Measurements from ENCODE around the gene SS18L1.
A peak's percentile ranks its signal among the peaks of the same experiment; 100 is the strongest.

The SS18L1 gene

GRCh38 chr20:62215991-62216635 lies 72.5 kb downstream of the SS18L1 start:
- Histone ChIP-seq H3K56ac (ENCODE audit: low read length) (no peak overlapping the region), H3K4me1 (ENCODE audit: control insufficient read depth, low read depth, low read length) (no peaks in the 10 kb centered on the region), H3K79me1 (ENCODE audit: low read length) (no peaks in the 10 kb centered on the region), H3K9ac (ENCODE audit: low read length) (no peak overlapping the region), H4K8ac (ENCODE audit: low read depth, low read length) (no peak overlapping the region), H3K27ac (ENCODE audit: low read depth, low read length) (no peak overlapping the region), H2BK5ac (ENCODE audit: low read length) (no peak overlapping the region), H2BK120ac (ENCODE audit: low read depth, low read length) (no peak overlapping the region), H3K27me3 (ENCODE audit: insufficient read depth, low read length, poor library complexity) (peaks cover 25% of the 10 kb centered on the region), H3K18ac (ENCODE audit: low read length) (no peak overlapping the region), H3K23ac (ENCODE audit: low read length) (no peak overlapping the region), H2BK15ac (replicated peaks; ENCODE audit: low read depth) (no peak overlapping the region), H3K4me3 (ENCODE audit: low read length) (no peak overlapping the region), H4K5ac (ENCODE audit: low read length) (no peak overlapping the region), H3K4me2 (ENCODE audit: low read length) (no peak overlapping the region), H3K36me3 (ENCODE audit: control insufficient read depth, insufficient read depth, low read length) (no peaks in the 10 kb centered on the region), H3K4ac (ENCODE audit: low read depth, low read length) (no peak overlapping the region), H3K79me2 (ENCODE audit: control insufficient read depth, insufficient read depth, low read length) (no peaks in the 10 kb centered on the region), H2AK5ac (ENCODE audit: low read length) (no peak overlapping the region)
- WGBS (ENCODE audit: extremely low coverage, insufficient coverage, low lambda C conversion rate) = no CpG with 5 or more reads among the region's 40 CpGs
- DNase-seq = no peak

- H3K79me2 ChIP-seq (ENCODE audit: control insufficient read depth, insufficient read depth, low read length) = no peaks in the 10 kb centered on the region
Observed at GRCh38 chr20:62216636-62217566, 73.3 kb downstream of the SS18L1 start.

GRCh38 chr20:62217913-62218773 lies 74.6 kb downstream of the SS18L1 start:
- H3K4me3 ChIP-seq (ENCODE audit: low read length) = no peak overlapping the region
- no peak overlapping the region for H3K4me2 ChIP-seq (ENCODE audit: low read length)
- no peaks in the 10 kb centered on the region for H3K79me1 ChIP-seq (ENCODE audit: low read length)
- H2BK15ac ChIP-seq (replicated peaks; ENCODE audit: low read depth) = no peak overlapping the region
- H4K5ac ChIP-seq (ENCODE audit: low read length) = no peak overlapping the region
- H2BK120ac ChIP-seq (ENCODE audit: low read depth, low read length) = no peak overlapping the region
- WGBS (ENCODE audit: extremely low coverage, insufficient coverage, low lambda C conversion rate) = no CpG with 5 or more reads among the region's 38 CpGs
- H3K23ac ChIP-seq (ENCODE audit: low read length) = no peak overlapping the region
- no peaks in the 10 kb centered on the region for H3K4me1 ChIP-seq (ENCODE audit: control insufficient read depth, low read depth, low read length)
- H3K56ac ChIP-seq (ENCODE audit: low read length) = no peak overlapping the region
- no peak overlapping the region for H4K8ac ChIP-seq (ENCODE audit: low read depth, low read length)
- H2AK5ac ChIP-seq (ENCODE audit: low read length) = no peak overlapping the region
- H3K79me2 ChIP-seq (ENCODE audit: control insufficient read depth, insufficient read depth, low read length) = no peaks in the 10 kb centered on the region
- H3K4ac ChIP-seq (ENCODE audit: low read depth, low read length) = no peak overlapping the region
- H3K27ac ChIP-seq (ENCODE audit: low read depth, low read length) = no peak overlapping the region
- H3K27me3 ChIP-seq (ENCODE audit: insufficient read depth, low read length, poor library complexity) = peaks cover 28% of the 10 kb centered on the region
- no peak overlapping the region for H3K9ac ChIP-seq (ENCODE audit: low read length)
- H3K18ac ChIP-seq (ENCODE audit: low read length) = no peak overlapping the region
- H2BK5ac ChIP-seq (ENCODE audit: low read length) = no peak overlapping the region
- no peaks in the 10 kb centered on the region for H3K36me3 ChIP-seq (ENCODE audit: control insufficient read depth, insufficient read depth, low read length)
- DNase-seq = no peak

More at GRCh38 chr20:62216636-62217566, 73.3 kb downstream of the SS18L1 start:
- no peak for DNase-seq
- no peak overlapping the region for H3K23ac ChIP-seq (ENCODE audit: low read length)
- no peak overlapping the region for H2AK5ac ChIP-seq (ENCODE audit: low read length)
- H3K4me1 ChIP-seq (ENCODE audit: control insufficient read depth, low read depth, low read length) = no peaks in the 10 kb centered on the region
- H3K27me3 ChIP-seq (ENCODE audit: insufficient read depth, low read length, poor library complexity) = peaks cover 28% of the 10 kb centered on the region
- H3K9ac ChIP-seq (ENCODE audit: low read length) = no peak overlapping the region
- H3K79me1 ChIP-seq (ENCODE audit: low read length) = no peaks in the 10 kb centered on the region
- H3K18ac ChIP-seq (ENCODE audit: low read length) = no peak overlapping the region
- H2BK5ac ChIP-seq (ENCODE audit: low read length) = no peak overlapping the region
- no peaks in the 10 kb centered on the region for H3K36me3 ChIP-seq (ENCODE audit: control insufficient read depth, insufficient read depth, low read length)
- no CpG with 5 or more reads among the region's 26 CpGs for WGBS (ENCODE audit: extremely low coverage, insufficient coverage, low lambda C conversion rate)
- H2BK120ac ChIP-seq (ENCODE audit: low read depth, low read length) = no peak overlapping the region
- H4K5ac ChIP-seq (ENCODE audit: low read length) = no peak overlapping the region
- no peak overlapping the region for H4K8ac ChIP-seq (ENCODE audit: low read depth, low read length)
- no peak overlapping the region for H3K56ac ChIP-seq (ENCODE audit: low read length)
- H3K4me3 ChIP-seq (ENCODE audit: low read length) = no peak overlapping the region
- no peak overlapping the region for H3K4me2 ChIP-seq (ENCODE audit: low read length)
- H3K4ac ChIP-seq (ENCODE audit: low read depth, low read length) = no peak overlapping the region
- H3K27ac ChIP-seq (ENCODE audit: low read depth, low read length) = no peak overlapping the region
- H2BK15ac ChIP-seq (replicated peaks; ENCODE audit: low read depth) = no peak overlapping the region

- Histone ChIP-seq H4K8ac (ENCODE audit: low read depth, low read length) (no peak overlapping the region), H3K56ac (ENCODE audit: low read length) (no peak overlapping the region), H3K4me1 (ENCODE audit: control insufficient read depth, low read depth, low read length) (no peaks in the 10 kb centered on the region), H3K4me3 (ENCODE audit: low read length) (no peak overlapping the region), H3K4ac (ENCODE audit: low read depth, low read length) (no peak overlapping the region), H2AK5ac (ENCODE audit: low read length) (no peak overlapping the region), H2BK15ac (replicated peaks; ENCODE audit: low read depth) (no peak overlapping the region), H3K18ac (ENCODE audit: low read length) (no peak overlapping the region), H4K5ac (ENCODE audit: low read length) (no peak overlapping the region), H3K79me1 (ENCODE audit: low read length) (no peaks in the 10 kb centered on the region), H3K9ac (ENCODE audit: low read length) (no peak overlapping the region), H3K27me3 (ENCODE audit: insufficient read depth, low read length, poor library complexity) (peaks cover 28% of the 10 kb centered on the region), H3K79me2 (ENCODE audit: control insufficient read depth, insufficient read depth, low read length) (no peaks in the 10 kb centered on the region), H3K23ac (ENCODE audit: low read length) (no peak overlapping the region), H3K36me3 (ENCODE audit: control insufficient read depth, insufficient read depth, low read length) (no peaks in the 10 kb centered on the region), H2BK5ac (ENCODE audit: low read length) (no peak overlapping the region), H2BK120ac (ENCODE audit: low read depth, low read length) (no peak overlapping the region), H3K27ac (ENCODE audit: low read depth, low read length) (no peak overlapping the region), H3K4me2 (ENCODE audit: low read length) (no peak overlapping the region)
- no CpG with 5 or more reads among the region's 84 CpGs for WGBS (ENCODE audit: extremely low coverage, insufficient coverage, low lambda C conversion rate)
- no peak for DNase-seq
Observed at GRCh38 chr20:62219101-62219991, 75.8 kb downstream of the SS18L1 start.

- Histone ChIP-seq H3K23ac (ENCODE audit: low read length) (no peak within 1 kb of the TSS), H2BK120ac (ENCODE audit: low read depth, low read length) (no peak within 1 kb of the TSS), H3K79me1 (ENCODE audit: low read length) (no peaks in the 10 kb centered on the region), H2AK5ac (ENCODE audit: low read length) (no peak within 1 kb of the TSS), H3K18ac (ENCODE audit: low read length) (no peak within 1 kb of the TSS), H4K5ac (ENCODE audit: low read length) (no peak within 1 kb of the TSS), H3K4me1 (ENCODE audit: control insufficient read depth, low read depth, low read length) (no peaks in the 10 kb centered on the region), H3K27ac (ENCODE audit: low read depth, low read length) (no peak within 1 kb of the TSS), H3K4me2 (ENCODE audit: low read length) (no peak within 1 kb of the TSS), H3K79me2 (ENCODE audit: control insufficient read depth, insufficient read depth, low read length) (no peaks in the 10 kb centered on the region), H2BK15ac (replicated peaks; ENCODE audit: low read depth) (no peak within 1 kb of the TSS), H3K56ac (ENCODE audit: low read length) (no peak within 1 kb of the TSS), H3K4me3 (ENCODE audit: low read length) (no peak within 1 kb of the TSS), H4K8ac (ENCODE audit: low read depth, low read length) (no peak within 1 kb of the TSS), H3K27me3 (ENCODE audit: insufficient read depth, low read length, poor library complexity) (peaks cover 28% of the 10 kb centered on the region), H3K9ac (ENCODE audit: low read length) (no peak within 1 kb of the TSS), H3K36me3 (ENCODE audit: control insufficient read depth, insufficient read depth, low read length) (no peaks in the 10 kb centered on the region), H3K4ac (ENCODE audit: low read depth, low read length) (no peak within 1 kb of the TSS), H2BK5ac (ENCODE audit: low read length) (no peak within 1 kb of the TSS)
- DNase-seq = peak; percentile 60
- no CpG with 5 or more reads among the region's 84 CpGs for WGBS (ENCODE audit: extremely low coverage, insufficient coverage, low lambda C conversion rate)
Observed at GRCh38 chr20:62219992-62220665, 76.6 kb downstream of the SS18L1 start, which contains the start of gene HRH3. Gene HRH3 (minus strand): TSS chr20:62220278. CDS start chr20:62219970, 308 bp downstream.

All from mesendoderm (in vitro differentiated cells).